GM23338 (cell line): Measurements from ENCODE around the gene SBSN. TPM values are rescaled to one million over a fixed set of nuclear protein-coding genes. Genes with fewer than 3 reads are reported as not detected.
"Not testable (repeated sequence)": the region's sequence is repeated elsewhere in the genome, so short reads cannot be mapped to it uniquely, and the experiment has no call there.

Experiments
- ATAC-seq: fragments of 200-7000 bp; cut with Tn5 transposase; 3 replicates; pipeline ENCODE4 v1.9.1; 2020
- DNase-seq: peaks from one replicate; pipeline ENCODE4 v3.0.0-alpha.2; 2015; ENCODE audit warnings: low spot score
- H2AFZ ChIP-seq: fragments of 200-600 bp; sonication (generic); 2 replicates; pipeline ENCODE4 v1.8.0; 2016; ENCODE audit warnings: antibody characterized with exemption, mild to moderate bottlenecking, moderate library complexity
- H3F3A ChIP-seq: fragments of 200-600 bp; sonication (generic); replicated peaks from 2 replicates; pipeline ENCODE4 v1.8.0; 2017; ENCODE audit warnings: antibody characterized with exemption, mixed run types, low read depth
- H3K27ac ChIP-seq: fragments of 200-600 bp; sonication (generic); 2 replicates; pipeline ENCODE4 v1.6.1; 2016; ENCODE audit warnings: low read depth
- H3K27me3 ChIP-seq: fragments of 200-600 bp; sonication (generic); 2 replicates; pipeline ENCODE4 v1.8.0; 2016; ENCODE audit warnings: mild to moderate bottlenecking, mixed run types, moderate library complexity; ENCODE audit not compliant: insufficient read depth
- H3K36me3 ChIP-seq: fragments of 200-600 bp; sonication (generic); 2 replicates; pipeline ENCODE4 v1.8.0; 2016; ENCODE audit warnings: mild to moderate bottlenecking; ENCODE audit not compliant: insufficient read depth
- H3K4me1 ChIP-seq: fragments of 200-600 bp; sonication (generic); 2 replicates; pipeline ENCODE4 v1.8.0; 2016; ENCODE audit warnings: mild to moderate bottlenecking, moderate library complexity; ENCODE audit not compliant: insufficient read depth
- H3K4me2 ChIP-seq: fragments of 200-600 bp; sonication (generic); 2 replicates; pipeline ENCODE4 v1.7.1; 2017; ENCODE audit warnings: mixed run types
- H3K4me3 ChIP-seq: fragments of 200-600 bp; sonication (generic); 2 replicates; pipeline ENCODE4 v1.6.1; 2016; ENCODE audit warnings: mixed run types
- H3K79me2 ChIP-seq: fragments of 200-600 bp; sonication (generic); replicated peaks from 2 replicates; pipeline ENCODE4 v1.8.0; 2017; ENCODE audit warnings: mild to moderate bottlenecking; ENCODE audit not compliant: insufficient read depth
- H3K9me2 ChIP-seq: fragments of 200-600 bp; sonication (generic); 2 replicates; pipeline ENCODE4 v1.8.0; 2017; ENCODE audit not compliant: insufficient read depth
- H4K20me1 ChIP-seq: fragments of 200-600 bp; sonication (generic); replicated peaks from 2 replicates; pipeline ENCODE4 v1.8.0; 2017; ENCODE audit warnings: mild to moderate bottlenecking; ENCODE audit not compliant: insufficient read depth
- H3K27ac Mint-ChIP-seq: 2 replicates; pipeline ENCODE4 v1.8.0; 2020; ENCODE audit warnings: inconsistent platforms, mild to moderate bottlenecking, moderate library complexity, mixed read lengths
- H3K27me3 Mint-ChIP-seq: 3 replicates; pipeline ENCODE4 v1.8.0; 2022; ENCODE audit warnings: low read depth, mild to moderate bottlenecking, moderate library complexity, mixed read lengths, inconsistent platforms; ENCODE audit not compliant: insufficient read depth, poor library complexity
- H3K36me3 Mint-ChIP-seq: 3 replicates; pipeline ENCODE4 v1.8.0; 2021; ENCODE audit warnings: low read depth, mild to moderate bottlenecking, inconsistent platforms, moderate library complexity, mixed read lengths
- H3K4me1 Mint-ChIP-seq: 3 replicates; pipeline ENCODE4 v1.8.0; 2020; ENCODE audit warnings: mild to moderate bottlenecking, inconsistent platforms, mixed read lengths
- H3K4me3 Mint-ChIP-seq: 3 replicates; pipeline ENCODE4 v1.8.0; 2021; ENCODE audit warnings: moderate library complexity, mild to moderate bottlenecking, inconsistent platforms, mixed read lengths
- H3K9me3 Mint-ChIP-seq: 3 replicates; pipeline ENCODE4 v1.8.0; 2020; ENCODE audit warnings: moderate library complexity, mild to moderate bottlenecking, inconsistent platforms, mixed read lengths
- CREB1 ChIP-seq: fragments of 250-450 bp; sonication (Bioruptor Pico); IDR thresholded peaks from 2 replicates; pipeline ENCODE4 v1.5.0; 2020; ENCODE audit warnings: low read depth, mild to moderate bottlenecking, moderate library complexity
- ZNF331 ChIP-seq: fragments of 250-450 bp; sonication (Bioruptor Pico); IDR thresholded peaks from 2 replicates; pipeline ENCODE4 v1.5.0; 2020; ENCODE audit warnings: low read depth, mild to moderate bottlenecking, moderate library complexity
- polyA plus RNA-seq: library from polyadenylated mRNA; unstranded; fragments of >200 nt; fragmentation: Nextera tagmentation; extraction: Ambion mirVana; gene quantifications from 2 replicates; pipeline ENCODE4 v1.2.1, GENCODE V29; 2016
- total RNA-seq: library from RNA; depleted of rRNA; stranded (reverse); fragments of >200 nt; shearing (Covaris generic); gene quantifications from 2 replicates; pipeline ENCODE4 v1.2.3, GENCODE V29; 2014
- TF ChIP-seq, protein P1 (sequence below), 2 experiments: fragments of 200-600 bp in 1 of 2; sonication (generic) in 1 of 2; conservative IDR thresholded peaks; 2 replicates each; pipeline versions ENCODE4 v1.5.1 to v1.6.1; 2016 to 2017; ENCODE audit warnings: antibody characterized with exemption in 2 of 2, low read depth in 2 of 2, mild to moderate bottlenecking in 2 of 2, moderate library complexity in 1 of 2

Gene SBSN
- total and polyA plus RNA-seq, 2 experiments from 2014 or later, result 0.39 TPM; not detected in 1

- no peaks in the 10 kb centered on the region for H3F3A ChIP-seq
- no peaks in the 10 kb centered on the region for H3K4me1 ChIP-seq
- no peak overlapping the region for H3K4me3 ChIP-seq
- Mint-ChIP-seq H3K27me3 (peaks cover 14% of the 10 kb centered on the region), H3K27ac (no peak overlapping the region), H3K9me3 (no peaks in the 10 kb centered on the region; the same call in 2 of the 3 replicates), H3K4me1 (no peaks in the 10 kb centered on the region), H3K4me3 (no peak overlapping the region), H3K36me3 (no peaks in the 10 kb centered on the region)
- no peak overlapping the region for H3K4me2 ChIP-seq
- H3K9me2 ChIP-seq, result no peaks in the 10 kb centered on the region
- H3K27ac ChIP-seq, result no peak overlapping the region; the same call in 1 of the 2 replicates
- H3K27me3 ChIP-seq, result no peaks in the 10 kb centered on the region
- TF ChIP-seq, protein P1, sequence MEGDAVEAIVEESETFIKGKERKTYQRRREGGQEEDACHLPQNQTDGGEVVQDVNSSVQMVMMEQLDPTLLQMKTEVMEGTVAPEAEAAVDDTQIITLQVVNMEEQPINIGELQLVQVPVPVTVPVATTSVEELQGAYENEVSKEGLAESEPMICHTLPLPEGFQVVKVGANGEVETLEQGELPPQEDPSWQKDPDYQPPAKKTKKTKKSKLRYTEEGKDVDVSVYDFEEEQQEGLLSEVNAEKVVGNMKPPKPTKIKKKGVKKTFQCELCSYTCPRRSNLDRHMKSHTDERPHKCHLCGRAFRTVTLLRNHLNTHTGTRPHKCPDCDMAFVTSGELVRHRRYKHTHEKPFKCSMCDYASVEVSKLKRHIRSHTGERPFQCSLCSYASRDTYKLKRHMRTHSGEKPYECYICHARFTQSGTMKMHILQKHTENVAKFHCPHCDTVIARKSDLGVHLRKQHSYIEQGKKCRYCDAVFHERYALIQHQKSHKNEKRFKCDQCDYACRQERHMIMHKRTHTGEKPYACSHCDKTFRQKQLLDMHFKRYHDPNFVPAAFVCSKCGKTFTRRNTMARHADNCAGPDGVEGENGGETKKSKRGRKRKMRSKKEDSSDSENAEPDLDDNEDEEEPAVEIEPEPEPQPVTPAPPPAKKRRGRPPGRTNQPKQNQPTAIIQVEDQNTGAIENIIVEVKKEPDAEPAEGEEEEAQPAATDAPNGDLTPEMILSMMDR (conservative IDR thresholded peaks at IDR 0.05; ENCODE audit: low read depth in 2 of 2), result peak; percentile 20 to 25; a peak in 1 of 4 replicates
- TF ChIP-seq ZNF331 (CRISPR knock-in tag), result no peak
- no peak for TF ChIP-seq CREB1
- no peak overlapping the region for H2AFZ ChIP-seq
- ATAC-seq (peak; percentile 23; the same call in 1 of the 3 replicates), DNase-seq (no peak)
- no peaks in the 10 kb centered on the region for H3K79me2 ChIP-seq
- no peaks in the 10 kb centered on the region for H3K36me3 ChIP-seq
- H4K20me1 ChIP-seq, result no peaks in the 10 kb centered on the region
These were observed 49.1 kb downstream of the SBSN start for GRCh38 chr19:35478794-35479677.

GRCh38 chr19:35476149-35476548 is 52.0 kb downstream of the SBSN start:
- H3K27ac Mint-ChIP-seq, result no peak overlapping the region
- H3K27ac ChIP-seq, result no peak overlapping the region
- H3K4me1 Mint-ChIP-seq, result peaks cover 4% of the 10 kb centered on the region; the same call in 2 of the 3 replicates
- peaks cover 21% of the 10 kb centered on the region for H3K27me3 Mint-ChIP-seq
- no peaks in the 10 kb centered on the region; the same call in 2 of the 3 replicates for H3K9me3 Mint-ChIP-seq
- no peaks in the 10 kb centered on the region for H3F3A ChIP-seq
- H3K4me2 ChIP-seq, result no peak overlapping the region
- no peaks in the 10 kb centered on the region for H4K20me1 ChIP-seq
- H3K27me3 ChIP-seq, result no peaks in the 10 kb centered on the region
- no peaks in the 10 kb centered on the region for H3K79me2 ChIP-seq
- H3K9me2 ChIP-seq, result no peaks in the 10 kb centered on the region
- ATAC-seq, result peak; percentile 89
- H3K36me3 ChIP-seq, result no peaks in the 10 kb centered on the region
- no peak overlapping the region for H2AFZ ChIP-seq
- H3K36me3 Mint-ChIP-seq, result no peaks in the 10 kb centered on the region
- H3K4me1 ChIP-seq, result peaks cover 2% of the 10 kb centered on the region; the same call in 1 of the 2 replicates
- DNase-seq, result peak; percentile 90
- TF ChIP-seq, protein P1 (conservative IDR thresholded peaks at IDR 0.05; ENCODE audit: low read depth in 2 of 2), result peak; percentile 78 to 87
- no peak for TF ChIP-seq ZNF331 (CRISPR knock-in tag)
- H3K4me3 ChIP-seq, result no peak overlapping the region
- no peak overlapping the region for H3K4me3 Mint-ChIP-seq

DNA sequence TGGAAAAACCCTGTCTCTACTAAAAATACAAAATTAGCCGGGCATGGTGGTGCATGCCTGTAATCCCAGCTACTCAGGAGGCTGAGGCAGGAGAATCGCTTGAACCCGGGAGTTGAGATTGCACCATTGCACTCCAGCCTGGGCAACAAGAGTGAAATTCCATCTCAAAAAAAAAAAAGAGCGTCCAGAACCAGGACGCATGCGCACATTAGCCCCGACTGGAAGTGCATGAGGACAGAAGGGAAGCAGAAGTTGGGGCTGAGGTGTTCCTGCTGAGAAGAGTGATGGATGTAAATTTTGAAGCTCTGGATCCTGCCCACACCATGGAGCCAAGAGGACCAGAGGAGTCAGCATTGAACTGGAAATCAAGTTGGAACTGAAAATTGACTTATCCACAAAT is 53.5 kb downstream of the SBSN start:
- H4K20me1 ChIP-seq, H3K9me3 Mint-ChIP-seq, H3K4me3 Mint-ChIP-seq, H3K27ac Mint-ChIP-seq, H2AFZ ChIP-seq, H3K27me3 ChIP-seq, H3K9me2 ChIP-seq, ATAC-seq, DNase-seq, H3K36me3 Mint-ChIP-seq, H3K79me2 ChIP-seq, H3K27ac ChIP-seq, H3K4me3 ChIP-seq, H3K4me1 Mint-ChIP-seq, H3K4me2 ChIP-seq, H3K36me3 ChIP-seq, H3F3A ChIP-seq, H3K4me1 ChIP-seq: not testable (repeated sequence)
- H3K27me3 Mint-ChIP-seq, result peaks cover 23% of the 10 kb centered on the region
